CD4-positive, alpha-beta T cell treated with Interleukin-6 for 4 hours (primary cell): Measurements from ENCODE around the gene FOXN3.
"Not testable (repeated sequence)": the region's sequence is repeated elsewhere in the genome, so short reads cannot be mapped to it uniquely, and the experiment has no call there.

Experiments used
- DNase-seq: peaks from one replicate; pipeline ENCODE4 v3.0.0-alpha.2; 2020; ENCODE audit warnings: mixed read lengths

The FOXN3 gene

GRCh38 chr14:89296281-89296745 is 120.7 kb downstream of the FOXN3 start:
- DNase-seq = no peak

- DNase-seq = no peak
Measured at GRCh38 chr14:89294872-89295271, 122.2 kb downstream of the FOXN3 start.

- not testable (repeated sequence) for DNase-seq
Measured at GRCh38 chr14:89294469-89294868, 122.6 kb downstream of the FOXN3 start.

- DNase-seq = no peak
Measured at GRCh38 chr14:89294060-89294459, 123.0 kb downstream of the FOXN3 start.

- no peak for DNase-seq
Measured at GRCh38 chr14:89293314-89293916, 123.6 kb downstream of the FOXN3 start.

- DNase-seq = no peak
Measured at GRCh38 chr14:89292579-89293313, 124.3 kb downstream of the FOXN3 start.

GRCh38 chr14:89291351-89291940 is 125.6 kb downstream of the FOXN3 start:
- no peak for DNase-seq

- no peak for DNase-seq
Measured at GRCh38 chr14:89290813-89291212, 126.2 kb downstream of the FOXN3 start.

- DNase-seq = no peak
Measured at GRCh38 chr14:89289477-89289876, 127.6 kb downstream of the FOXN3 start.

GRCh38 chr14:89288114-89288513 is 128.9 kb downstream of the FOXN3 start:
- DNase-seq = no peak

- DNase-seq = no peak
Measured at GRCh38 chr14:89284333-89285058, 132.5 kb downstream of the FOXN3 start.

- no peak for DNase-seq
Measured at GRCh38 chr14:89283327-89284060, 133.5 kb downstream of the FOXN3 start.

- no peak for DNase-seq
Measured at GRCh38 chr14:89282191-89282590, 134.8 kb downstream of the FOXN3 start.

- DNase-seq = no peak
Measured at GRCh38 chr14:89280600-89280999, 136.4 kb downstream of the FOXN3 start.

GRCh38 chr14:89279649-89280232 is 137.3 kb downstream of the FOXN3 start:
- no peak for DNase-seq

GRCh38 chr14:89277203-89277602 is 139.8 kb downstream of the FOXN3 start:
- DNase-seq = no peak

- no peak for DNase-seq
Measured at GRCh38 chr14:89276424-89276975, 140.5 kb downstream of the FOXN3 start.

- no peak for DNase-seq
Measured at GRCh38 chr14:89270439-89271227, 146.4 kb downstream of the FOXN3 start.

GRCh38 chr14:89269404-89269803 is 147.6 kb downstream of the FOXN3 start:
- DNase-seq = no peak

GRCh38 chr14:89268514-89268913 is 148.5 kb downstream of the FOXN3 start:
- no peak for DNase-seq

- DNase-seq = no peak
Measured at GRCh38 chr14:89267656-89268055, 149.4 kb downstream of the FOXN3 start.
